Activated T-cell treated with anti-CD3 and anti-CD28 coated beads for 4 hours (primary cell): ENCODE measurements around the gene C19orf33.
A peak's percentile ranks its signal among the peaks of the same experiment; 100 is the strongest.
"Not testable (repeated sequence)": the region's sequence is repeated elsewhere in the genome, so short reads cannot be mapped to it uniquely, and the experiment has no call there.

Experiments used
- DNase-seq: peaks from one replicate; pipeline ENCODE4 v3.0.0-alpha.2; 2020

The C19orf33 gene

DNA sequence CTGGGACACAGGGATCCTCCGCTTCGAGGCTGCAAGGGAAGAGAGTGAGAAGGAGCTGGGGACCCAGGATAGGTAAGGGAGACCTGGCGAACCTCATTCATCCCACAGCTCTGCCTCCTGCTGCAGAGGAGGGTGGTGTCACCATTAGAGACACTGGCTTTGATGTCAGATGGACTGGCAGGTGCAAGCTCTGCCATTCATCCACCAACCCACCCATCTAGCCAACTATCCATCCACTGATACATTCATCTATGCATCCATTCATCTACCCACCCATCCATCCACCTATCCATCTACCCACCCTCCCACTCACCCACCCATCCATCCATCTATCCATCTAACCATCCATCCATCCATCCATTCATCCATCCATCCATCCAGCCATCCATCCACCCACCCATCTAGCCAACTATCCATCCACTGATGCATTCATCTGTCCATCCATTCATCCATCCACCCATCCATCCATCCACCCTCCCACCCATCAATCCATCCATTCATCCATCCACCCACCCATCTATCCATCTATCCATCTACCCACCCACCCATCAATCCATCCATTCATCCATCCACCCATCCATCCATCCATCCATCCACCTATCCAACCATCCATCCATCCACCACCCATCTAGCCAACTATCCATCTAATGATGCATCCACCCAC lies 5.7 kb downstream of the C19orf33 start:
- no peak for DNase-seq

DNA sequence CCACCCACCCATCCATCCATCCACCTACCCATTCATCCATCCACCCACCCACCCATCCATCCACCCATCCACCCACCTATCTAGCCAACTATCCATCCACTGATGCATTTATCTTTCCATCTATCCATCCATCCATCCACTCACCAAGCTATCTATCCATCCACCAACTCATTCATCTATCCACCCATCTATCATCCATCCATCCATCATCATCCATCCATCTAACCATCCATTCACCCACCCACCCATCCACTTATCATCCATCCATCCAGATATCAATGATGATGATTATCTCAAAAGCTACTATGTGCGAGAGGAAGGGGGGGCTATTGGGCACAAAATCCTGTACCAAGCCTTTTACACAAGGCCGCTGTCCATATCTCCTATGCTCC lies 6.2 kb downstream of the C19orf33 start:
- DNase-seq, result no peak

GRCh38 chr19:38310986-38311385 lies 6.9 kb downstream of the C19orf33 start:
- no peak for DNase-seq

DNA sequence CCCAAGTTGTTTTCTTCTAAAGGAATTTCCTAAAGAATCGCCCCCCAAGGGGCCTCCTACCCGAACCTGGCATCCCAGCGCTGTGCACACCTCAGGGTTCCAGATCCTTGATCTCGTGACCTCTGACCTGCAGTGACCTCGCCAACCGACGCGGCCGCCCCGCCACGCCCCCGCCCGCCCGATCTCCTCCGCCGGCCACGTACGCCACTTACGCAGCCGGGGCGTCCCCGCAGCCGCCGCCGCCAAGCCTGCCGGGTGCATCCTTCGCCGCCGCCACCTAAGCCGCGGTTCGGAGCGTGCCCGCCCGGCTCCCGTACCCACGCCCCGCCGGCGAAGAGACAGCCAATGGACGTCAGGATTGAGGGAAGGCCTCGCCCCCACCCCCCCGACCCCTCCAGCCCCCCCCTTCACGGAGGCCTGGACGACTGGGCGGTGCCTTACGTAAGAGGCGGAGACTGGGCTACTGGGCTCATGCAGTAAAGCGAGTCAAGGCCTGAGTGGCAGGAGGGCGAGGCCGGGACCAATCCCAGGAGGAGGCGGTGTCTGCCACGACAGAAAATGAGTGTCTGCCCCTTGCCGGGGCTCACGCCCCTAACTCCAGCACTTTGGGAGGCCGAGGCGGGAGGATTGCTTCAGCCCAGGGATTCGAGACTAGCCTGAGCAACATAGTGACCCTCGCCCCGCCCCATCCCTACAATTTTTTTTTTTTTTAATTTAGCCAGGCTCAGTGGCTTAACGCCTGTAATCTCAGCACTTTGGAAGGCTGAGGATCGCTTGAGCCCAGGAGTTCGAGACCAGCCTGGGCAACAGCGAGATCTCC lies 11.8 kb downstream of the C19orf33 start, which contains the start of gene YIF1B:
YIF1B (minus strand) TSS at position 291 of the 820 bp plus-strand sequence; CDS start at position 261, 30 bp downstream.
- peak; percentile 89 for DNase-seq

DNA sequence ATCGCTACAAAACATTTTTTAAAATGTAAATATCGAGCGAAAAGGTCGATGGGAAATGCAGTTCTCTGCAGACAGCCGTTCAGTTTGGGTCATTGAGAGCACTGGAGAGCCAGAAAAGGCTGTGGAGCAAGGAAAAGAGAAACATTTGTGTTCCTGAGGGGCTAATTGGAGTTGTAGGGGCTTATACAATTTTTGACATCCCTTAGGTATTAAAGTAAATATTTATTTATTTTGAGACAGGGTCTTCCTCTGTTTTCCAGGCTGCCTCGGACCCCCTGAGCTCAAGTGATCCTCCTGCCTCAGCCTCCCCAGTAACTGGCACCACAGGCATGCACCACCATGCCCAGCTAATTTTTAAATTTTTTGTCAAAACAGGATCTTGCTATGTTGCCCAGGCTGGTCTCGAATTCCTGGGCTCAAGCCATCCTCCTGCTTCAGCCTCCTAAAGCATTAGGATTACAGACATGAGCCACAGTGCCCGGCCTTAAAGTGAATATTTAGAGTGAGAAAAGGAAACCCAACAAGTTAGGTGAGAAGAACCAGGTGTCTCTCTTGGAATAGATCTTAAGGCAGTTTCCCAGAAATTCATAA lies 12.5 kb downstream of the C19orf33 start:
- no peak for DNase-seq

- DNase-seq, result no peak
Observed at GRCh38 chr19:38317104-38317612, 13.1 kb downstream of the C19orf33 start.

GRCh38 chr19:38318660-38319059 lies 14.6 kb downstream of the C19orf33 start:
- no peak for DNase-seq

DNA sequence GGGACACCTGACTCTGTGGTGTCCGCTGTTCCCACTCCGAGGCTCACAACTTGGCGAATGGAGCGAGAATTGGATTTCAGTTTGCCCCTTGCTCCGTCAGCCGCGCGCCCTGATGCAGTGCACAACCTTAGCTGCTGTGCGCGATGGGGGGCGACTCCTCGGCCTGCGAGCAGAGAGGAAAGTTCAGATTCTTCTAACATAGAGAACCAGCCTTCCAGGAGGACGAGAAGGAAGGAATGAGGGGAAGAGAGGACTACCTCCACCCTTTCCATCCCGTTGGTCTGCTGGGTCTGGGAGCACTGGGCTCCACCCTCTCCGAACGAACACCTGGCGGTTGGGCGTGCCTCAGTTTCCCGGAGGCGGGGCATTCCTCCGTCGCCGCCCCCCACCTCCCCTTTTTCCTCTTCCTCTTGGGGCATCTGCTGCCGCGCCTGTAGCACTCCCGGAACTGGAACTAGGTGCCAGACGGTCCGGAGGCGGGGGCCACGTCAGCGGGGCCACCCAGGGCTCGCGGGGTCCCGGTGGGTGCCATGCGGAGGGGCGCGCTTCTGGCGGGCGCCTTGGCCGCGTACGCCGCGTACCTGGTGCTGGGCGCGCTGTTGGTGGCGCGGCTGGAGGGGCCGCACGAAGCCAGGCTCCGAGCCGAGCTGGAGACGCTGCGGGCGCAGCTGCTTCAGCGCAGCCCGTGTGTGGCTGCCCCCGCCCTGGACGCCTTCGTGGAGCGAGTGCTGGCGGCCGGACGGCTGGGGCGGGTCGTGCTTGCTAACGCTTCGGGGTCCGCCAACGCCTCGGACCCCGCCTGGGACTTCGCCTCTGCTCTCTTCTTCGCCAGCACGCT lies 15.6 kb downstream of the C19orf33 start, which contains the start of gene KCNK6:
KCNK6 (plus strand) TSS at position 425 of the 838 bp plus-strand sequence; CDS start at position 531, 106 bp downstream.
- DNase-seq, result peak; percentile 41

GRCh38 chr19:38320969-38321339 lies 16.9 kb downstream of the C19orf33 start:
- DNase-seq, result no peak

- DNase-seq, result no peak
Observed at GRCh38 chr19:38321646-38322196, 17.7 kb downstream of the C19orf33 start.

GRCh38 chr19:38323291-38323690 lies 19.2 kb downstream of the C19orf33 start:
- no peak for DNase-seq

DNA sequence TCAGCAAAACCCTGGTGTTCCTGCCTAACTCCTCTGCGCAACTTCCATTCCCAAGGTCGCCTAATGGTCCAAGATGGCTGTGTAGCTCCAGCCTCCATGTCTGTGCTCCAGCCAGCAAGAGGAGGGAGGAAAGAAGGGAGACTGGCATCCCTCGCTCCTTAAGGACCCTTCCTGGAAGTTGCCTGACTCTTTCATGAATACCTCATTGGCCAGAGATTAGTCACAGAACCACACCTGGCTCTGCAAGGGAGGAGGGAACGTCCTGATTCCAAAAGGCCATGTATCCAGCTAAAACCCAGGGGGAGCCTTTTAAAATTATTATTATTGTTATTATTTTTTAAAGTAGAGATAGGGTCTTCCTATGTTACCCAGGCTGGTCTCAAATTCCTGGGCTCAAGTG lies 20.4 kb downstream of the C19orf33 start:
- no peak for DNase-seq

DNA sequence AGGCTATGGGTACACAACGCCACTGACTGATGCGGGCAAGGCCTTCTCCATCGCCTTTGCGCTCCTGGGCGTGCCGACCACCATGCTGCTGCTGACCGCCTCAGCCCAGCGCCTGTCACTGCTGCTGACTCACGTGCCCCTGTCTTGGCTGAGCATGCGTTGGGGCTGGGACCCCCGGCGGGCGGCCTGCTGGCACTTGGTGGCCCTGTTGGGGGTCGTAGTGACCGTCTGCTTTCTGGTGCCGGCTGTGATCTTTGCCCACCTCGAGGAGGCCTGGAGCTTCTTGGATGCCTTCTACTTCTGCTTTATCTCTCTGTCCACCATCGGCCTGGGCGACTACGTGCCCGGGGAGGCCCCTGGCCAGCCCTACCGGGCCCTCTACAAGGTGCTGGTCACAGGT lies 22.5 kb downstream of the C19orf33 start:
- no peak for DNase-seq

DNA sequence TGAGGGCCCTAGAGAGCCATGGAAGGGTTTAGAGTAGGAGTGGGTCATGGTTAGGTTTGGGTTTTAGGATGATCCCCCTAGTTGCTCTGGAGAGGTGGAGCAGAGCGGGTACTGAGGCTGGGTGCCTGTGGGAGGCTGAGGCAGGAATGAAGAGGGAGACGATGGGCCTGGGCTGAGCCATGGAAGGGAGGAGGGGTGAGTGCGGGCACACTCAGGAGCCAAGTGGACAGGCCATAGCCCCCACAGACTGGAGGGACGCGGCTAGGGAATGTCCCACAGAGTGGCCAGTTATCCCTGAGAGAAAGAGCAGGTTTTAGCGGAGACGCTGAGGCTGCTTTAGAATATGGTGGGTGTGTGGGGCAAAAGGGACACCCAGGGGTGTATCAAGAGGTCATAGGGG lies 25.6 kb downstream of the C19orf33 start:
- DNase-seq, result no peak

DNA sequence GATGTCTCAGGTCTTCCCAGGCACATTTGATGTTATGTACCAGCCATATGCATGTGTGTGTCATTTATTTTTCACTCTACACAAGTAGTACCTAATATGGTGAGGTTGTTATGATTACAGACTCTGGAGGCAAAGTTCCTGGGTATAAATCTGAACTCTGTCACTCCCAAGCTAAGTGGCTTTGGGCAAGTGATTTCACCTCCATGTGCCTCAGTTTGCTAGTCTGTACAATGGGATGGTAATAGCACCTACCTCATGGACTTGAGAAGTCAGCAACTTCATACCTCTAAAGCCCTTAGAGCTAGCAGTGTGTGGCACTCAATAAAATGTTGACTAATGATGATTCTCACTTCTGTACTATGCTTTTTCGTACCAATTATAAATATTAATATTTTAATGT lies 27.7 kb downstream of the C19orf33 start:
- DNase-seq, result no peak

DNA sequence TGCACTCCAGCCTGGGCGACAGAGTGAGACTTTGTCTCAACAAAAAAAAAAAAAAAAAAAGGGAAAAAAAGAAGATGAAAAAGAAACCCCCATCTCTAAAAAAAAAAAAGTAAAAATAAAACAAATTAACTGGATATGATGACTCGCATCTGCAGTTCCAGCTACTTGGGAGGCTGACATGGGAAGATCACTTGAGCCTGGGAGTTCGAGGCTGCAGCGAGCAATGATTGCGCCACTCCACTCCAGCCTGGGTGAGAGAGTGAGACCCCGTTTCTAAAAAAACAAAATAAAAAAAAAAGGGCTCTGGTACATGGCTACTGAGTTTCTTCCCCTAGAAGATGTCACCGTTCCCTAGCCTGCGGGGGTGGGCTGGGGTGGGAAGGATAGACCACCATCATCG lies 29.2 kb downstream of the C19orf33 start:
- no peak for DNase-seq

DNA sequence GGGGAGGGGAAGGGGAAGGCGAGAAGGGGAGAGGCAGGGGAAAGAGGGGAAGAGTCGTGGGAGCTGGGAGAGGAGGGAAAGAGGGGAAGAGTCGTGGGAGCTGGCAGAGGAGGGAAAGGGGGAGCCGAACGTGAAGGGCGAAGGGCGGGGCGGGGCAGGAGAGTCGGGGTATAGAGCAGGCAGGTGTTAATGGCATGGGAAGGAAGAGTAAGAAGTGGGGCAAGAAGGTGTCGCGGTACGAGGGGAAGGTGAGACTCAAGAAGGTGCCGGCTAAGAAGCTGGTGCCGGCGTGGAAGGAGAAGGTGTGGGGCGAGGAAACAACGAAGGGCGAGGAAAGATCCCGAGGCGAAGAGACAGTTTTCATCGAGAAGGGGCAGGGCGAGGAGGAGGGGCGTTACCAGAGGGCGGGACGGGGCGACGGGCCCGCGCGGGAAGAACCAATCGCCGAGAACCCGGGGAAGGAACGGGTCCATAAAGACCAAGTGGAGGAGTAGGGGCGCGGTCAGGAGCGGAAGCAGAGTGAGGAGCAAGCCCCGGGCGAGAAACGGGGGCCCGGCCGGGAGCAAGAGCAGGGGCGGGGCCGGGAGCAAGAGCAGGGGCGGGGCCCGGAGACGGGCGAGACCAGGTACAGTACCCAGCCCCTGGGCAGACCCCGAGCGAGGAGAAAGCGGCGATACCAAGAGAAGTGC lies 32.0 kb downstream of the C19orf33 start:
- peak; percentile 93 for DNase-seq

DNA sequence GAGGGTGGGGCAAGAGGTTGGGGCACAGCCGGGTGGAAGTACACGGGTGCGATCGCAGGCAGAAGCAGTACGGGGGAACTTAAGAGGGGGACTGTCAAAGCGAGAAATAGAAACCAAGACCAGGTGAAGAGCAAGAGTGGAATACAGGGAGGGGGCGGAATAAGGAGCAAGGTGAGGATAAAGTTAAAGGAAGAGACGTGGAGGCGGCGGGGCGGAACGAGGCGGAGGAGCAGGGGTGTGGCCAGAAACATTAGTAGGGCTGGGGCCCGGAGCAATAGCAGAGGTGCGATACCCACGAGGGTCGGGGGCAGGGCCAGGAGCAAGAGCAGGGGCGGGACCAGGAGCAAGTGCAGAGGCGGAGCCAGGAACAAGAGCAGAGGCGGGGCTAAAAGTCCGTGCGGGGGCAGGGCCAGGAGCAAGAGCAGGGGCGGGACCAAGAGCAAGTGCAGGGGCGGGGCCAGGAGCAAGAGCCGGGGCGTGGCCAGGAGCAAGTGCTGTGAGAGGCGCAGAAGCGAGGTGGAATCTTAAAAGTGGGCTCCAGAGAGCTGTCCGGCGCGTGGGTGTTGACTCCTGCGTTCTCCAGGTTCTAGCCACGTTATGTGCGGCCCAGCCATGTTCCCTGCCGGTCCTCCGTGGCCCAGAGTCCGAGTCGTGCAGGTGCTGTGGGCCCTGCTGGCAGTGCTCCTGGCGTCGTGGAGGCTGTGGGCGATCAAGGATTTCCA lies 32.7 kb downstream of the C19orf33 start:
- DNase-seq, result peak; percentile 93

DNA sequence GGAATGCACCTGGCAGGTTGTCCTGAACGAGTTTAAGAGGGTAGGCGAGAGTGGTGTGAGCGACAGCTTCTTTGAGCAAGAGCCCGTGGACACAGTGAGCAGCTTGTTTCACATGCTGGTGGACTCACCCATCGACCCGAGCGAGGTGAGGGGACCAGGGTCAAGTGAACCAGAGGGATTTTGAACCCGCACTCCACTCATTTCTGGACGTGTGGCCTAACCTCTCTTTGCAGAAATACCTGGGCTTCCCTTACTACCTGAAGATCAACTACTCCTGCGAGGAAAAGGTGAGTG lies 33.3 kb downstream of the C19orf33 start:
- no peak for DNase-seq

- not testable (repeated sequence) for DNase-seq
Observed at GRCh38 chr19:38339011-38339410, 35.0 kb downstream of the C19orf33 start.

GRCh38 chr19:38340927-38341326 lies 36.9 kb downstream of the C19orf33 start:
- DNase-seq, result no peak
